Smooth muscle cell (in vitro differentiated cells): ENCODE measurements around the gene CCBE1. TPM values are rescaled to one million over a fixed set of nuclear protein-coding genes. Genes with fewer than 3 reads are reported as not detected.

Experiments used
- DNase-seq: peaks from one replicate; lab custom pipeline; 2025; ENCODE audit not compliant: unreplicated experiment; lab: John Stamatoyannopoulos, UW
- H2AFZ ChIP-seq: fragments of 200-600 bp; sonication (generic); 2 replicates; pipeline ENCODE4 v1.6.0; 2016; ENCODE audit warnings: antibody characterized with exemption, low read depth, mild to moderate bottlenecking
- H3F3A ChIP-seq: fragments of 200-600 bp; sonication (generic); 2 replicates; pipeline ENCODE4 v1.6.0; 2017; ENCODE audit warnings: antibody characterized with exemption, low read depth
- H3K27ac ChIP-seq: fragments of 200-600 bp; sonication (generic); 2 replicates; pipeline ENCODE4 v1.5.1; 2016; ENCODE audit warnings: low read depth, mild to moderate bottlenecking
- H3K27me3 ChIP-seq: fragments of 200-600 bp; sonication (generic); 2 replicates; pipeline ENCODE4 v1.6.1; 2016; ENCODE audit warnings: low read depth, mild to moderate bottlenecking
- H3K36me3 ChIP-seq: fragments of 200-600 bp; sonication (generic); 2 replicates; pipeline ENCODE4 v1.5.1; 2016; ENCODE audit warnings: low read depth
- H3K4me1 ChIP-seq: fragments of 200-600 bp; sonication (generic); 2 replicates; pipeline ENCODE4 v1.5.1; 2016; ENCODE audit warnings: low read depth
- H3K4me2 ChIP-seq: fragments of 200-600 bp; sonication (generic); 2 replicates; pipeline ENCODE4 v1.6.0; 2016; ENCODE audit warnings: mild to moderate bottlenecking
- H3K4me3 ChIP-seq: fragments of 200-600 bp; sonication (generic); 2 replicates; pipeline ENCODE4 v1.5.1; 2016; ENCODE audit warnings: mild to moderate bottlenecking
- H3K79me2 ChIP-seq: fragments of 200-600 bp; sonication (generic); 2 replicates; pipeline ENCODE4 v1.6.0; 2016; ENCODE audit warnings: low read depth, mild to moderate bottlenecking
- H3K9ac ChIP-seq: fragments of 200-600 bp; sonication (generic); 2 replicates; pipeline ENCODE4 v1.6.0; 2016; ENCODE audit warnings: low read depth
- H3K9me3 ChIP-seq: fragments of 200-600 bp; sonication (generic); replicated peaks from 2 replicates; pipeline ENCODE4 v1.5.1; 2016; ENCODE audit warnings: low read depth
- H4K20me1 ChIP-seq: fragments of 200-600 bp; sonication (generic); 2 replicates; pipeline ENCODE4 v1.6.0; 2016; ENCODE audit warnings: low read depth
- CTCF ChIP-seq: fragments of 200-600 bp; sonication (generic); IDR thresholded peaks from 2 replicates; pipeline ENCODE4 v1.5.1; 2017; ENCODE audit warnings: borderline replicate concordance, mild to moderate bottlenecking, antibody characterized with exemption; ENCODE audit not compliant: insufficient read depth, poor library complexity, severe bottlenecking
- WGBS: methylation state at CpG from one replicate; pipeline ENCODE4 v1.1.7; 2016; ENCODE audit warnings: low lambda C conversion rate; 5-methylcytosine and 5-hydroxymethylcytosine counted together
- polyA plus RNA-seq: library from polyadenylated mRNA; unstranded; fragments of >200 nt; fragmentation: Nextera tagmentation; extraction: Ambion mirVana; gene quantifications from 2 replicates; pipeline ENCODE4 v1.2.1, GENCODE V29; 2016
- total RNA-seq: library from RNA; depleted of rRNA; stranded (reverse); fragments of >200 nt; gene quantifications from 2 replicates; pipeline ENCODE4 v1.2.3, GENCODE V29; 2014

CCBE1 gene
- total and polyA plus RNA-seq, 2 experiments from 2014 or later, result 3.1 TPM; not detected in 1

GRCh38 chr18:59467497-59467896 is 229.7 kb downstream of the CCBE1 start:
- no peak for DNase-seq
- no peaks in the 10 kb centered on the region for H3F3A ChIP-seq
- peaks cover 87% of the 10 kb centered on the region for H3K27me3 ChIP-seq
- no peaks in the 10 kb centered on the region for H3K79me2 ChIP-seq
- 84% methylated on average over 8 of the region's 8 CpGs for WGBS
- H3K27ac ChIP-seq, result no peak overlapping the region
- TF ChIP-seq CTCF, result no peak
- no peak overlapping the region for H3K4me3 ChIP-seq
- H2AFZ ChIP-seq, result no peak overlapping the region
- H4K20me1 ChIP-seq, result no peaks in the 10 kb centered on the region
- no peaks in the 10 kb centered on the region for H3K36me3 ChIP-seq
- no peak overlapping the region for H3K9ac ChIP-seq
- H3K9me3 ChIP-seq, result no peaks in the 10 kb centered on the region
- H3K4me1 ChIP-seq, result no peaks in the 10 kb centered on the region
- no peak overlapping the region for H3K4me2 ChIP-seq

- H3K4me2 ChIP-seq, result no peak overlapping the region
- H3K4me3 ChIP-seq, result no peak overlapping the region
- H4K20me1 ChIP-seq, result no peaks in the 10 kb centered on the region
- no peak for TF ChIP-seq CTCF
- no peak overlapping the region for H3K9ac ChIP-seq
- WGBS, result 99% methylated on average over 3 of the region's 3 CpGs
- H3K36me3 ChIP-seq, result no peaks in the 10 kb centered on the region
- no peak overlapping the region for H2AFZ ChIP-seq
- H3F3A ChIP-seq, result no peaks in the 10 kb centered on the region
- H3K9me3 ChIP-seq, result no peaks in the 10 kb centered on the region
- H3K27me3 ChIP-seq, result peaks cover 87% of the 10 kb centered on the region
- DNase-seq, result no peak
- no peaks in the 10 kb centered on the region for H3K79me2 ChIP-seq
- H3K27ac ChIP-seq, result no peak overlapping the region
- H3K4me1 ChIP-seq, result no peaks in the 10 kb centered on the region
These were observed 230.2 kb downstream of the CCBE1 start for GRCh38 chr18:59466980-59467379.

GRCh38 chr18:59464486-59464885 is 232.7 kb downstream of the CCBE1 start:
- Histone ChIP-seq H3K27ac (no peak overlapping the region), H3K79me2 (no peaks in the 10 kb centered on the region), H3K4me1 (no peaks in the 10 kb centered on the region), H3F3A (no peaks in the 10 kb centered on the region), H3K27me3 (peaks cover 81% of the 10 kb centered on the region), H2AFZ (no peak overlapping the region), H3K9ac (no peak overlapping the region), H3K9me3 (no peaks in the 10 kb centered on the region), H3K36me3 (no peaks in the 10 kb centered on the region), H3K4me2 (no peak overlapping the region), H3K4me3 (no peak overlapping the region), H4K20me1 (no peaks in the 10 kb centered on the region)
- TF ChIP-seq CTCF, result no peak
- DNase-seq, result no peak
- 96% methylated on average over 5 of the region's 5 CpGs for WGBS

GRCh38 chr18:59461171-59461570 is 236.1 kb downstream of the CCBE1 start:
- Histone ChIP-seq H3K27ac (no peak overlapping the region), H3K9me3 (no peaks in the 10 kb centered on the region), H3K79me2 (no peaks in the 10 kb centered on the region), H3K27me3 (peaks cover 86% of the 10 kb centered on the region), H2AFZ (no peak overlapping the region), H3K4me3 (no peak overlapping the region), H3K36me3 (no peaks in the 10 kb centered on the region), H3K9ac (no peak overlapping the region), H4K20me1 (no peaks in the 10 kb centered on the region), H3F3A (no peaks in the 10 kb centered on the region), H3K4me2 (no peak overlapping the region), H3K4me1 (no peaks in the 10 kb centered on the region)
- no peak for DNase-seq
- TF ChIP-seq CTCF, result no peak
- 81% methylated on average over 3 of the region's 3 CpGs for WGBS
